Raji (cell line): ENCODE results near the gene CLASRP.
A peak's percentile ranks its signal among the peaks of the same experiment; 100 is the strongest.

Source experiments
- POLR2A ChIP-seq: IDR thresholded peaks from 2 replicates; pipeline ENCODE4 v1.6.1; 2011; ENCODE audit warnings: low read depth, low read length, control low read depth; ENCODE audit not compliant: insufficient read depth

The CLASRP gene, protein sequence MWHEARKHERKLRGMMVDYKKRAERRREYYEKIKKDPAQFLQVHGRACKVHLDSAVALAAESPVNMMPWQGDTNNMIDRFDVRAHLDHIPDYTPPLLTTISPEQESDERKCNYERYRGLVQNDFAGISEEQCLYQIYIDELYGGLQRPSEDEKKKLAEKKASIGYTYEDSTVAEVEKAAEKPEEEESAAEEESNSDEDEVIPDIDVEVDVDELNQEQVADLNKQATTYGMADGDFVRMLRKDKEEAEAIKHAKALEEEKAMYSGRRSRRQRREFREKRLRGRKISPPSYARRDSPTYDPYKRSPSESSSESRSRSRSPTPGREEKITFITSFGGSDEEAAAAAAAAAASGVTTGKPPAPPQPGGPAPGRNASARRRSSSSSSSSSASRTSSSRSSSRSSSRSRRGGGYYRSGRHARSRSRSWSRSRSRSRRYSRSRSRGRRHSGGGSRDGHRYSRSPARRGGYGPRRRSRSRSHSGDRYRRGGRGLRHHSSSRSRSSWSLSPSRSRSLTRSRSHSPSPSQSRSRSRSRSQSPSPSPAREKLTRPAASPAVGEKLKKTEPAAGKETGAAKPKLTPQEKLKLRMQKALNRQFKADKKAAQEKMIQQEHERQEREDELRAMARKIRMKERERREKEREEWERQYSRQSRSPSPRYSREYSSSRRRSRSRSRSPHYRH

DNA sequence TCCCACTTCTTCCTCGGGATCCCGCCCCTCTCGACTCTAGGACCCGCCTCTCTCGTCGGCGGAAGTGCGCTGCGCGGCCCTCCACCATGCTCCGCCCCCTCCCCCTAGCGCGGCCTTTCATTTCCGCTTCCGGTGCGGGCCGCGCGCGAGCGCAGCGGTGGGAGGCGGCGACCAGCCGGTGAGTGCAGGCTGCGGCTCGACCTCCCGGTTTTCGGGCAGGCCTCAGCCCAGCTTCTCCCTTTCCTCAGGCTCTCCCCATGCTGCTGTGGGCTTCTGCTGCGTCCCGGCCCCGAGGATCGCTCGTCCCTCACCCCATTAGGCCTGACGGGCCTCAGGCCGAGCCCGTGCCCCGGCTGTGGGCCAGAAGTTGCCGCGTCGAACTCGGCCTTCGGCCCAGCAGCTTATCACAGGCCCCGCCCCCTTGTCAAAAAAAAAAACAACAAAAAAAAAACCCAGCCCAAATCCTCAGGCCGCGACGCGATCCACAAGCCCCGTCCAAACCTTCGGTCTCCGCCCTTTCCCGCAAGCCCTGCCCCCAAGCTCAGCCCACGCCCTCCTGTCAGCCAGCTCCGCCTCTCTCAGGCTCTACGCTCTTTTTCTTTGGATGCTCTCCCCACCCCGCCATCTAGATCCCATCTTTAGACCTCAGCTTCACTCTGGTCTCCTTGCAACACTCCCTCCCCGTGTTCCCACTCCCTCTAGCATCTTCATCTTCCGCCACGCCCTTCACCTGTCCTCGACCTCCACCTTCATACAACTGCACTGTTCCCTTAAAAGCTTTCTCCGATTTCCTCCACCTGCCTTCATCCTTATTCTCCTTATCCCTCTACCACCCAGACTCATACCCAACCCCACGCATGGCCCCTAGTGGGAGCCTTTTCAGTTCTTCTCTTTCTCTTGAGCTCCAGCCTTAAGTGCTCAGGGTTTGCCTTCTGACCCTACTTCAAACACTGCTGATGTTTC lies at the start of gene CLASRP:
TSS of gene CLASRP (plus strand) at position 115 of the 963 bp plus-strand sequence. CDS start 1,168 bp downstream, outside the sequence.
- peak; percentile 93 for TF ChIP-seq POLR2A

DNA sequence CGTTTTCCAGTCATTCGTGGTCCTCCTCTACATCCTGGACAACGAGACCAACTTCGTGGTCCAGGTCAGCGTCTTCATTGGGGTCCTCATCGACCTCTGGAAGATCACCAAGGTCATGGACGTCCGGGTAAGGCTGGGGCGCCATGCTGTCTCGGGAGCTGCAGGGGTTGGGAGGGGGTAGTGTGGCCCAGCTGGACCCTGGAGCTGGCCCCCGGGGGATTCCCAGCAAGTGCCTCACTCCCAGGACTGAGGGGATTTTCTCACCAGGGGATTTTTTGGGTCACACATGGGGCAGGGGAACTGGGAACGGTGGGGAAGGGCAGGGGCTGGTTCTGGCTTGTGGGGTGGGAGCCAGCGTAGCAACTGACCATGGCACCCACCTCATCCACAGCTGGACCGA lies 48.4 kb upstream of the CLASRP start:
- no peak for TF ChIP-seq POLR2A

DNA sequence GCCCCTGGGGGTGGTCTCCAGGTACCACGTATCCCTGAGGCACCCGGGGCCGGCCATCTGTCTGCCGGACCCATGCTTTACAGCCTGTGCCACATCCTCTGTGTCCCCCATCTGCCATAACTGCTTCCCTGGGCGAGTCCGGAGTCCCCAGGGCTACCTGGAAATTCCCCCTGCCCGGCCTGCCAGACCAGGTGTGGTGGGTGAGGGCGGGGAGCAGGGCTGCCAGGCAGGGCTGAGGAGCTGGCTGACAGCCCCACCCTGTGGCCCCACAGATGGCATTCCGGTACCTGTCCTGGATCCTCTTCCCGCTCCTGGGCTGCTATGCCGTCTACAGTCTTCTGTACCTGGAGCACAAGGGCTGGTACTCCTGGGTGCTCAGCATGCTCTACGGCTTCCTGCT lies 47.9 kb upstream of the CLASRP start:
- TF ChIP-seq POLR2A = no peak

DNA sequence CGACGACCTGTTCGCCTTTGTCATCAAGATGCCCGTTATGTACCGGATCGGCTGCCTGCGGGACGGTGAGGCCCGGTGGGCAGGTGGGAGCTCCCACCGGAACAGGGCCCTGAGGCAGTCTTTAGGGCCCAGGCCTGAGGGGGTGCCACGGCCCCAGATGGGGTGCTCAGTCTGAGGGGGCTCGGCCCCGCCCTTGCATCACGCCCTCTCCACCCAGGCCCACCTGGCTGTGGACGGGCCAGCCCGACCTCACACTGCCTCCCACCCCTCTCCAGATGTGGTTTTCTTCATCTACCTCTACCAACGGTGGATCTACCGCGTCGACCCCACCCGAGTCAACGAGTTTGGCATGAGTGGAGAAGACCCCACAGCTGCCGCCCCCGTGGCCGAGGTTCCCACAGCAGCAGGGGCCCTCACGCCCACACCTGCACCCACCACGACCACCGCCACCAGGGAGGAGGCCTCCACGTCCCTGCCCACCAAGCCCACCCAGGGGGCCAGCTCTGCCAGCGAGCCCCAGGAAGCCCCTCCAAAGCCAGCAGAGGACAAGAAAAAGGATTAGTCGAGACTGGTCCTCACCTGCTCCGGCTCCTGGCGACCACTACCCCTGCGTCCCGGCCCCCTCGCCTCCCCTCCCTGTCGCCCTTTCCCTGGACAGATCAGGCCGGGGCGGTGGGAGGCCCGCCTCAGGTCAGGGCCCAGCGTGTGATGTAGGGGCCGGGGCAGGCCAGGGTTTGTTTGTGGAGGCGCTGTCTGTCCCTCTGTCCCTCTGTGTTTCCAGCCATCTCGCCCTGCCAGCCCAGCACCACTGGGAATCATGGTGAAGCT lies 46.3 kb upstream of the CLASRP start:
- TF ChIP-seq POLR2A = no peak

DNA sequence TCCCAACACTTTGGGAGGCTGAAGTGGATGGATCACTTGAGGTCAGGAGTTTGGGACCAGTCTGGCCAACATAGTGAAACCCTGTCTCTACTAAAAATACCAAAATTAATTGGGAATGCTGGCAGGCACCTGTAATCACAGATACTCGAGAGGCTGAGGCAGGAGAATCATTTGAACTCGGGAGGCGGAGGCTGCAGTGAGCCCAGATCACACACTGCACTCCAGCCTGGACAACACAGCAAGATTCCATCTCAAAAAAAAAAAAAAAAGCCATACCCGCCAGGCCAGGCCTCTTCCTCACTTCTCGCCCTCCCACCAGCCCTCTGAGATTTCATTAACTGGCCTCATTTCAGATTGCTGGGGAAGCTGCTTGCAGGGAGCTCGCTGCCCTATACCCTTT lies 45.3 kb upstream of the CLASRP start:
- no peak for TF ChIP-seq POLR2A

DNA sequence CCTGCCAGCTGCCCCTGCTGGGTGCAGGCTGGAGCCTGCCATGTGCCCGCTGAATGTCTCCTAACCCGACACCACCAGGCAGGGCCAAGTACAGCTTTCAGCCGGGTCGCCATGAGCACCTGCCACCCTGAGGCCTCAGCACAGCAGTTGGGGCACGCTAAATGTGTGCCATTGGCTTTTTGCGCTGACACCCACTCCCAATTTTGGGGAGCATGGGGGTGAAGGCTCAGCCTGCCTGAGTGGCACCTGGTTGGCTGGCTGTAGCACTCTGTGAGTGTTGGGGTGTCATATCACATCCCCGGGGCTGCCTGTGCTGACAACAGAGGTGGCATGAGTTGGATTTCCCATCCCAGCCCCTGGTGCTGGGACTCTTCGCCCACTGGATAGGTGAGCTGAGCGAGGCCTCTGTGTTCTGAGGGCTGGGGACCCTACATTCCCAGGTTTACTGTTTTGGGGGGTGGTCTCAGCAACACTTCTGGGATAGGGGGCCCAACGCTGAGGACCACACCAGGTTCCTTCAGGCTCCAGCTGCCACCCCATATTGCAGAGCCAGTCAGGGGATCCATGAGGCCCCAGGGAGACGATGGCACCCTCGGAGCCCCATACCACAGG lies 44.8 kb upstream of the CLASRP start:
- no peak for TF ChIP-seq POLR2A

DNA sequence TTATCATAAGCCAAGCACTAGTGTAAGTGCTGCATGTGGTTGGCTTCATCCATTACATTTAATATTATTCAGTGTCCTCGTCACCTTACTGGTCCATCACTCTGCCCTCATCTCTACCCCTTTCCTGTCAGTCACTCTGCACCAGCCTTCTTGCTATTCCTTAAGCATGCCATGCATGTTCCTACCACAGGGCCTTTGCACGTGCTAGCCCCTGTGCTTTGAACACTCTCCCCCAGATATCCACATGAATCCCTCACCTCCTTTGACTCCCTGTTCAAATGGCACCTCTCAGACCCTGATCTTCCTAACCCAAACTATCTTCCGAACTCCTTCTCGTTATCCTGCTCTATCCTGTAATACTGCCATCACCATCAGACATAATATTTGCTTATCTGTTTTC lies 40.8 kb upstream of the CLASRP start:
- TF ChIP-seq POLR2A = no peak

DNA sequence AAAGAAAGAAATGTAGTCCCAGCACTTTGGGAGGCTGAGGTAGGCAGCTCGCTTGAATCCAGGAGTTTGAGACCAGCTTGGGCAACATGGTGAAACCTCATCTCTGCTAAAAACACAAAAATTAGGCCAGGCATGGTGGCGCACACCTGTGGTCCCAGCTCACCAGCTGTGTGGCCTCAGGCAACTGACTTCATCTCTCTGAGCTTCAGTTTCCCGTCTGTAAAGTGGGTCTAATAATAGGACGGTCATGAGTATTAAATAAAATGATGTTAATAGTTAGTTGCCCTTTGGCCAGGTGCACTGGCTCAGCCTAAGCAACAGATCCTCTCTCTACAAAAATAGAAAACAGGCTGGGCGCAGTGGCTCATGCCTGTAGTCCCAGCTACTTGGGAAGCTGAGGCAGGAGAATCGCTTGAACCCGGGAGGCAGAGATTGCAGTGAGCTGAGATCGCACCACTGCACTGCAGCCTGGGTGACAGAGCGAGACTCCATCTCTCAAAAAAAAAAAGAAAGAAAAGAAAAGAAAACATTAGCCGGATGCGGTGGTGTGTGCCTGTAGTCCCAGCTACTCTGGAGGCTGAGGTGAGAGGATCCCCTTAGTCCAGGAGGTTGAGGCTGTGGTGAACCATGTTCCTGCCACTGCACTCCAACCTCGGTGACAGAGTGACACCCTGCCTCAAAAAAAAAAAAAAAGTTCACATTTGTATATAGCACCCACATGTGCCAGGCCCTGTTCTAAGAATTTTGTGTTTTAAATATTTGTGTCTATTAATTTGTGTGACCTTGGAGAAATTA lies 39.5 kb upstream of the CLASRP start:
- TF ChIP-seq POLR2A = peak; percentile 23; the same call in 1 of the 2 replicates

DNA sequence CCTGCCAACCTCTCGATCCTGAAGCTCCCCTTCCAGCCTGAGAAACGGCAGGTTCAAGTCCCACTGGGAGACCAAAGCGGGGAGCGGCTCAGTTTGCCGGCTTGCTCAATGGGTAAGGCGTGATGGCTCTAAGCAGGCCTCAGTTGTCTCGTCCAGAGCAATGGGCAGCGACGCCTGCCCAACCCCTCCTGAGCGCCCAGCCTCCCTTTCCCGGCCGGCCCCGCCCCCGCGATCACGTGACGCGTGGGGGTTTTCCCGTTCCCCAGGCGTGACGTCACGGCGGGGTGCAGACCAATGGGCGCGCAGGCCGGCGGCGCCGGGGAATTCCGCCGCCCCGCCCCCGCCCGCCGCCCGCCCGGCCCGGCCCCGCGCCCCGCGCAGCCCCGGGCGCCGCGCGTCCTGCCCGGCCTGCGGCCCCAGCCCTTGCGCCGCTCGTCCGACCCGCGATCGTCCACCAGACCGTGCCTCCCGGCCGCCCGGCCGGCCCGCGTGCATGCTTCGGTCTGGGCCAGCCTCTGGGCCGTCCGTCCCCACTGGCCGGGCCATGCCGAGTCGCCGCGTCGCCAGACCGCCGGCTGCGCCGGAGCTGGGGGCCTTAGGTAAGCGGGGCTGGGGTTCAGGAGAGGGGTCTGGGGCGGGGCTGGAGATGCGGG lies 37.6 kb upstream of the CLASRP start, which contains the start of gene RELB:
TSS of gene RELB (plus strand) at position 378 of the 653 bp plus-strand sequence. CDS start at position 494, 116 bp downstream.
- TF ChIP-seq POLR2A = peak; percentile 67

DNA sequence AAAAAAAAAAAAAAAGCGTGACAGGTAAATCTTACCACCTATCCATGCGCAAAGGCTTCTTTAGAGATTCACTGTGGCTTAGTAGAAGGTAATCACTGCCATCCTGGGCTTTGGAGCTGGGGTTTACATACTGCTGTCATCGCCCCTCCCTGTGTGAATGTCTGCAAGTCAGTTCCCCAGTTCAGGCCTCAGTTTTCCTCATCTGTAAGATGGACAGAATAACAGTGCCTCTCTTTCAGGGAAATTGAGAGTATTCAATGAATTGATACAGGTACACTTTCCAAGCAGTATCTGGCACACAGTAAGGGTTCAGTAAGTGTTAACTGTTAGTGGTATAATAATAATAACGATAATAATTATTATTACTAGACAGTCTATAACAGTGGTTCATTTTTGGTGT lies 35.4 kb upstream of the CLASRP start:
- TF ChIP-seq POLR2A = no peak

DNA sequence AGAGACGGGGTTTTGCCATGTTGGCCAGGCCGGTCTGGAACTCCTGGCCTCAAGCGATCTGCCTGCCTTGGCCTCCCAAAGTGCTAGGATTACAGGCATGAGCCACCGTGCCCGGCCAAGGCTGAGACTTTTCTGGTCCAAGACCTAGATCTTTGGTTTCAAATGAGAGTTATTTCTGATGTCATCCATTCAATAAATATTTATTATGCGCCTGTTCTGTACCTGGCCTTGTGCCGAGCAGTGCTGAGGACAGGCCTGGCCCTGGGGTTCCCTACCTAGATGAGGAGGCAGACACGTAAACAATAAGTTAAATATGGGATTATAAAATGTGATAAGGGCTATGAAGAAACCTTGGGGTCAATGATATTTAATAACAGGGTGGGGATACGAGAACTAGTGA lies 33.1 kb upstream of the CLASRP start:
- no peak for TF ChIP-seq POLR2A

DNA sequence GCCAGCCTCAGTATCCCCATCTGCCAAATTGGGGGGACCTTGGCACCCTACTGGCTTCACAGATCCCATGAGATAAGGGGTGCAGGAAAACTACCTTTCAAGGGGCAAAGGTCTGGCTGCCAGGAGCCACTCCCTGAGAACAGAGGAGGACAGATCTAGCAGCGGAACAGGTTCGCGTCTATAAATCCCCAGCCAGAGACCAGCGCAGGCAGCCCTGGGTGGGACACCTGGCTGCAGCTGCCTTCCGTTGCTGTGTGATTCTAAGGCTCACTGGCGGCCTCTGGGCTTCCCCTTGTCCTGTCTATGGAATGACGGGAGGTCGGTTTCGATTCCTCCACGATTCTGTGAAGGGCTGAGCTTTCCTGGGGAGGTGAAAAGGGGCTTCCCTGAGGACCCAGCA lies 30.3 kb upstream of the CLASRP start:
- no peak for TF ChIP-seq POLR2A

DNA sequence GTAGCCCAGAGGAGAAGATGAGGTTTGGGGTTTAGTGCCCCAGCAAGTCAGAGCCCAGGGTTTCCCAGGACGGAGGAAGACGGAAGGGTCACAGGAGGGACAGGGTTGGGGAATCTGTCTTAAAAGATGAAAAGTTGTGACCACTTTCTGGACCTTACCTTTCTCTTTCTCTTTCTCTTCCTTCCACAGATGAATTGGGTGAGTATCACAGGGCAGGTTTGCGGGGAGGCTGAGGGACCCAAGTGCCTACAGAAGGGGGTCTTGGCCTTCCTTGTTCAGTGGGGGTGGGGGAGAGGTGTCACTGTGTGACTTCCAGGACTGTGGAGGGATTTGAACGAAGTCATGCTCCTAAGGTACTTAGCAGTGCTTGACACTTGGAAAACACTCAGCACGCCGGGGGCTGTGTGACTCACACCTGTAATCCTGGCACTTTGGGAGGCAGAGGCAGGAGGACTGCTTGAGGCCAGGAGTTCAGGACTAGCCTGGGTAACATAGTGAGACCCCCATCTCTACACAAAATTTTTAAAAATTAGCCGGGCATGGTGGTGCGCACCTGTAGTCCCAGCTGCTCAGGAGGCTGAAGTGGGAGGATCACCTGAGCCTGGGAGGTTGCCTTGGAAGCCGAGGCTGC lies 29.1 kb upstream of the CLASRP start:
- no peak for TF ChIP-seq POLR2A

DNA sequence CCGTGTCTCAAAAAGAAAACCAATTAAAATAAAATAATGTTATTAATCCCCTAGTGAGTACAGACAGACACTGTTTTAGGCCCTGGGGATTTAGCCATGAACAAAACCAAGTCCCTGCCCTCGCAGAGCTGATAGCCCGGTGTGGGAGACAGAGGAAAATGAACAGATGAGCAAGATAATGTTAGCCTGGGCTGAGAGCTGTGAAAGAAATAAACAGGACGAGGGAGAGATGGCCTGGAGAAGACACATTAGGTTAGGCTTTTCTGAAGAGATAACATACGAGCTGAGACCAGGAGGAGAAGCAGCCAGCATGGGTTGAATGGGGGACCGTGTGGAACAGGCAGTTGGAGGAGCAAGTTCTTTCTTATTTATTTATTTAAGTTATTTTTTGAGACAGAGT lies 28.5 kb upstream of the CLASRP start:
- no peak for TF ChIP-seq POLR2A
